ENCODE results near the gene STAT3.
"Not testable (repeated sequence)": the region's sequence is repeated elsewhere in the genome, so short reads cannot be mapped to it uniquely, and the experiment has no call there.

The STAT3 gene

GRCh38 chr17:42394838-42395237 is 6.6 kb upstream of the STAT3 start:
- Histone ChIP-seq H3K79me2 (ENCODE audit: insufficient read depth, low read length) (no peaks in the 10 kb centered on the region), H3K9me2 (replicated peaks; ENCODE audit: insufficient read depth, low read length) (no peaks in the 10 kb centered on the region), H3F3A (ENCODE audit: insufficient read depth) (no peaks in the 10 kb centered on the region), H3K27ac (ENCODE audit: low read depth, low read length) (no peak overlapping the region), H3K9me3 (ENCODE audit: insufficient read depth, low read length) (no peaks in the 10 kb centered on the region), H3K4me2 (ENCODE audit: low read depth, low read length, poor library complexity, severe bottlenecking) (no peak overlapping the region), H4K20me1 (ENCODE audit: low read depth, low read length) (no peaks in the 10 kb centered on the region), H3K4me3 (ENCODE audit: insufficient read depth, low read length, poor library complexity, severe bottlenecking) (no peak overlapping the region), H3K9ac (ENCODE audit: low read length) (no peak overlapping the region), H3K36me3 (ENCODE audit: low read length) (no peaks in the 10 kb centered on the region), H3K27me3 (ENCODE audit: low read length) (no peaks in the 10 kb centered on the region), H2AFZ (ENCODE audit: low read depth, low read length, severe bottlenecking) (no peak overlapping the region)
- TF ChIP-seq EZH2phosphoT487 (conservative IDR thresholded peaks at IDR 0.05; ENCODE audit: low read length) (no peak), CTCF (IDR thresholded peaks at IDR 0.05; ENCODE audit: insufficient read depth, low read length, poor library complexity, severe bottlenecking) (no peak)

GRCh38 chr17:42392692-42393415 is 4.6 kb upstream of the STAT3 start:
- no peak overlapping the region for H3K27ac ChIP-seq (ENCODE audit: low read depth, low read length)
- no peak overlapping the region for H3K4me2 ChIP-seq (ENCODE audit: low read depth, low read length, poor library complexity, severe bottlenecking)
- no peak overlapping the region for H3K4me3 ChIP-seq (ENCODE audit: insufficient read depth, low read length, poor library complexity, severe bottlenecking)
- H3K36me3 ChIP-seq (ENCODE audit: low read length), result no peaks in the 10 kb centered on the region
- no peaks in the 10 kb centered on the region for H3K9me2 ChIP-seq (replicated peaks; ENCODE audit: insufficient read depth, low read length)
- H3K9me3 ChIP-seq (ENCODE audit: insufficient read depth, low read length), result no peaks in the 10 kb centered on the region
- TF ChIP-seq EZH2phosphoT487 (conservative IDR thresholded peaks at IDR 0.05; ENCODE audit: low read length) (no peak), CTCF (IDR thresholded peaks at IDR 0.05; ENCODE audit: insufficient read depth, low read length, poor library complexity, severe bottlenecking) (no peak)
- H3K9ac ChIP-seq (ENCODE audit: low read length), result no peak overlapping the region
- no peak overlapping the region for H2AFZ ChIP-seq (ENCODE audit: low read depth, low read length, severe bottlenecking)
- H3K27me3 ChIP-seq (ENCODE audit: low read length), result no peaks in the 10 kb centered on the region
- H3K79me2 ChIP-seq (ENCODE audit: insufficient read depth, low read length), result no peaks in the 10 kb centered on the region
- no peaks in the 10 kb centered on the region for H4K20me1 ChIP-seq (ENCODE audit: low read depth, low read length)
- no peaks in the 10 kb centered on the region for H3F3A ChIP-seq (ENCODE audit: insufficient read depth)

GRCh38 chr17:42391439-42391838 is 3.2 kb upstream of the STAT3 start:
- not testable (repeated sequence) for H3K9ac ChIP-seq (ENCODE audit: low read length); H3K36me3 ChIP-seq (ENCODE audit: low read length)

GRCh38 chr17:42389899-42390298 is 1.7 kb upstream of the STAT3 start:
- Histone ChIP-seq H3K9me2 (replicated peaks; ENCODE audit: insufficient read depth, low read length) (no peaks in the 10 kb centered on the region), H3K27ac (ENCODE audit: low read depth, low read length) (no peak overlapping the region), H4K20me1 (ENCODE audit: low read depth, low read length) (0 out of 2 replicates have a peak, but pooled peaks cover 5% of the 10 kb centered on the region), H3K4me3 (ENCODE audit: insufficient read depth, low read length, poor library complexity, severe bottlenecking) (no peak overlapping the region), H3K9me3 (ENCODE audit: insufficient read depth, low read length) (no peaks in the 10 kb centered on the region), H3K9ac (ENCODE audit: low read length) (no peak overlapping the region), H3F3A (ENCODE audit: insufficient read depth) (no peaks in the 10 kb centered on the region), H3K27me3 (ENCODE audit: low read length) (no peaks in the 10 kb centered on the region), H3K4me2 (ENCODE audit: low read depth, low read length, poor library complexity, severe bottlenecking) (no peak overlapping the region), H3K79me2 (ENCODE audit: insufficient read depth, low read length) (no peaks in the 10 kb centered on the region), H2AFZ (ENCODE audit: low read depth, low read length, severe bottlenecking) (no peak overlapping the region), H3K36me3 (ENCODE audit: low read length) (no peaks in the 10 kb centered on the region)
- TF ChIP-seq CTCF (IDR thresholded peaks at IDR 0.05; ENCODE audit: insufficient read depth, low read length, poor library complexity, severe bottlenecking) (no peak), EZH2phosphoT487 (conservative IDR thresholded peaks at IDR 0.05; ENCODE audit: low read length) (no peak)

More at GRCh38 chr17:42391439-42391838, 3.2 kb upstream of the STAT3 start:
- not testable (repeated sequence) for H3K27me3 ChIP-seq (ENCODE audit: low read length); H2AFZ ChIP-seq (ENCODE audit: low read depth, low read length, severe bottlenecking); H3K4me3 ChIP-seq (ENCODE audit: insufficient read depth, low read length, poor library complexity, severe bottlenecking); H3K9me2 ChIP-seq (replicated peaks; ENCODE audit: insufficient read depth, low read length); H3F3A ChIP-seq (ENCODE audit: insufficient read depth); H3K9me3 ChIP-seq (ENCODE audit: insufficient read depth, low read length); H3K4me2 ChIP-seq (ENCODE audit: low read depth, low read length, poor library complexity, severe bottlenecking); H4K20me1 ChIP-seq (ENCODE audit: low read depth, low read length); H3K79me2 ChIP-seq (ENCODE audit: insufficient read depth, low read length); H3K27ac ChIP-seq (ENCODE audit: low read depth, low read length)

Measured in SU-DHL-6 (cell line).